GM21528 (cell line): ENCODE measurements around the gene CD4.
A peak's percentile ranks its signal among the peaks of the same experiment; 100 is the strongest.

Experiments
- ATAC-seq: cut with Tn5 transposase; IDR thresholded peaks from one replicate; pipeline ENCODE4 v1.9.1; 2021; ENCODE audit warnings: mild to moderate bottlenecking, moderate library complexity; ENCODE audit not compliant: unreplicated experiment, low FRiP score

CD4 gene

DNA sequence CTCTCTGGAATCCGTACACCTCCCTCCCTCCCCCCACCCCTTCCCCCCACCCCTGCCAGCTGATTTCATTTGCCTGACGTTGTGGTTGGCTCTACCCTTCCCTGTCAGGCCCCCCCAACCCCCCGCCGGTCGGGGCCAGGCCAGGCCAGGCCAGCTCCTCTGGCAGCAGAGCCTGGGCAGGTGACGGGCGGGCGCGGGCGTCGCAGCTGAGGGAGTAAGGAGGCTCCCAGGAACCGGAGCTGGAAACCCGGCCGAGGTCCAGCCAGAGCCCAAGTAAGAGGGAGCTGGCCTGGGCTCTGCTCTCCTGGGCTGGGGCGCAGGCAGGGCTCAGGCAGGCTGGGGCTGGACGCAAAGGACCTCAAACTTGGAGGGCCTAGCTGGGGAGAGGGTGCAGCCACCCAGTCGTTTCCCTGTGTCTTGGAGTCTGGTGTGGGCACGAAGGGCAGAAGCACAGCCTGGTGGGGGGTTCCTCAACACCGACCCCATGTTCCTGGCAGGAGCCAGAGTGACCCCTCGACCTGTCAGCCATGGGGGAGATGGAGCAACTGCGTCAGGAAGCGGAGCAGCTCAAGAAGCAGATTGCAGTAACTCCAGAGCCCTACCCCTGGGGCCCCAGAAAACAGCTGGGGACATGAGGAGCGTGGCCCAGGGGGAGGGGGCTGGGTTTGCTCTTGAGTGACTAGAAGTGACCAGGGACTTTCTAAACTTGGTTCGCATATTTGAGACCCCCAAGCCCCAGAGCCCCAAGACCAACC is 51.6 kb downstream of the CD4 start, which contains the start of gene GNB3:
Gene GNB3, plus strand, starts transcription at position 165 of the 755 bp plus-strand sequence. Its CDS starts 363 bp downstream, at position 528.
- no peak for ATAC-seq

DNA sequence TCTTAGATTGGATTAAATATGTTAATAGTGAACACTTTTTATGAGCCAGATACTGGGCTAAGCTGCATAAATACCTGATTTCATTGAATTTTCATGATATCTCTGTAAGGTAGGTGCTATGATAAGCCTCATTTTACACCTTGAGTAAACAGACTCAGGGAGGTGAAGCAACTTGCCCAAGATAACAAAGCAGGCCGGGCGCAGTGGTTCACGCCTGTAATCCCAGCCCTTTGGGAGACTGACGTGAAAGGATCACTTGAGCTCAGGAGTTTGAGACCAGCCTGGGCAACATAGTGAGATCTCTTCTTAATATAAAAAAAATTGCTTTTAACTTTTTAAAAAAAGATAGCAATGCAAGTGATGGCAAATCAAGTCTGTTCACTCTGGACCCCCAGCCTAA is 52.7 kb downstream of the CD4 start:
- ATAC-seq: no peak

DNA sequence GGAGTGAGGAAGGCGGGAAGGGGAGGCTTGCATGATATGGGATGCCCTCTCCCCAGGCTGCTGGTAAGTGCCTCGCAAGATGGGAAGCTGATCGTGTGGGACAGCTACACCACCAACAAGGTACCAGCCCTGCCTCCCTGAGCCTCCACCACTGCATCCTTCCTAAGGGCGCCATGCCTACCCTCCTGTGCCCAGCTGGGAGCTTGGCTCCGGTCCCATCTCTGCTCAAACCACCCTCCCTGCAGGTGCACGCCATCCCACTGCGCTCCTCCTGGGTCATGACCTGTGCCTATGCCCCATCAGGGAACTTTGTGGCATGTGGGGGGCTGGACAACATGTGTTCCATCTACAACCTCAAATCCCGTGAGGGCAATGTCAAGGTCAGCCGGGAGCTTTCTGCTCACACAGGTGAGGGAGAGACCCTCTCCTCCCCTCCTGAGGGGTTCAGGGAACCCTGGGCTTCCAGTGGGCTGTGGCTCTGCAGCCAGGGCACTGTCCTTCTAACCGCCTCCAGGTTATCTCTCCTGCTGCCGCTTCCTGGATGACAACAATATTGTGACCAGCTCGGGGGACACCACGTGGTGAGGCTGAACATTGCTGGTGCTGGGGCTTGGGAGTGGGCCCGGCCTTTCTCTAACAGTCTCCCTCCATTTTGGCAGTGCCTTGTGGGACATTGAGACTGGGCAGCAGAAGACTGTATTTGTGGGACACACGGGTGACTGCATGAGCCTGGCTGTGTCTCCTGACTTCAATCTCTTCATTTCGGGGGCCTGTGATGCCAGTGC is 54.0 kb downstream of the CD4 start:
- ATAC-seq: no peak

DNA sequence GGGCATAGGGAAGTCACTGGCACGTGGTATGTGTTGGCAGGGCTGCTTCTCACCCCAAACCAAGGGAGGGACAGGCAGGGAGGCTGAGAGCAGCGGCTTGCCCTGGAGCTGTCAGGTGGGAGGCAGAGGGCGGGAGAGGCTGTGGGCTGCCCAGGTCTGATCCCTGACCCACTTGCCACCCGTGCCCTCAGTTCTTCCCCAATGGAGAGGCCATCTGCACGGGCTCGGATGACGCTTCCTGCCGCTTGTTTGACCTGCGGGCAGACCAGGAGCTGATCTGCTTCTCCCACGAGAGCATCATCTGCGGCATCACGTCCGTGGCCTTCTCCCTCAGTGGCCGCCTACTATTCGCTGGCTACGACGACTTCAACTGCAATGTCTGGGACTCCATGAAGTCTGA is 56.1 kb downstream of the CD4 start:
- ATAC-seq: no peak

DNA sequence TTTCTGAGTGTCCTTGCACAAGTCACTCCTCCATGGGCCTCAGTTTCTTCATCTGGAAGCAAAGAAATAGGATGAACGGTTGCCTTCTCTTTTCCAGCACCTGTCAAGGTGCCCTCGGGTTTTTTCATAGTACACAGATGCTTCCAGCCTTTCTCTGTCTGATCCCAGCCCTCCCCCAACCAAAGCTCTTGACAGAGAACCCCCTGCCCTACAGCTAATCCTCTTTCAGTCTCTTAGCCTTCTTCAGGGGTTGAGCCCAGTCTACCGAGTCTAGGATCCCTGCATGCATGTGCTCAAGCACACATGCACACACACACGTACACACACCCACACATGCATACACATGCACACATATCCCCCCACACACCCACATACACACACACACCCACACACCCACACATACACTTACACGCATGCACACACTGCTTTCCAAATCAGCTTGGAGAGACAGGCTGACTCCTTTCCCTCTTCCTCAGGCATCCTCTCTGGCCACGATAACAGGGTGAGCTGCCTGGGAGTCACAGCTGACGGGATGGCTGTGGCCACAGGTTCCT is 57.1 kb downstream of the CD4 start:
- no peak for ATAC-seq

DNA sequence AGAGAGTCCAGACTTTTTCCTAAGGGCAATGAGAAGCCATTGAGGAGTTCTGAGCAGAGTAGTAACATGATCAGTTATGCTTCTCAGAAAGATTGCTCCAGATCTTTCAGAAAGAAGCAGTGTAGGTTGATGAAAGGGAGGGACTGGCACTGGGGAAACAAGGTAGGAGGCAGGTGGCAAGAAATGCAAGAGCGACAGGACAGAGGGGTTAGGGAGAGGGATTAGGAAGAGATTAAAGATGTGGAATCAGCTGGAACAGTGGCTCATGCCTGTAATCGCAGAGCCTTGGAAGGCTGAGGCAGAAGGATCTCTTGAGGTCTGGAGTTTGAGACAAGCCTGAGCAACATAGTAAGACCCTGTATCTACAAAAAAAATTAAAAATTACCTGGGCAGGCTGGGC is 58.3 kb downstream of the CD4 start:
- no peak for ATAC-seq

DNA sequence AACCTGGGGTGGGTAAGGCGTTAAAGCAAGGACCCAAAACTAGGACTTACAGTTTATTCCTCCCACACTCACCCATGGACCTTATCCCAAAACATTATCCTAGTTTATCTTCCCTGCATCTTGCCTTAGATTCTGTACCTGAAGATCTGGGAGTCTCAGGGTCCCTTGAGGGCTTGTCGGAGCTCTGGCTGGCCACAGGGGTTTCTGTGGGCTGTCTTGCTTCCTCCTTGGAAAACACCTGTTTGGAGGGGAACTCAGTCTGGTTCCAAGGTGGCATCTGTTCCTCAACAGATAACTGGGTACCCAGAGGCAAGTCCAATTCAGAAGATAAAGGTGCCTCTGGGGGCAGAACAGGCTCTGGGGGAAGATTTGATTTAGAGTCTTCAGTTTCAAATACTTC is 60.1 kb downstream of the CD4 start:
- ATAC-seq: no peak

DNA sequence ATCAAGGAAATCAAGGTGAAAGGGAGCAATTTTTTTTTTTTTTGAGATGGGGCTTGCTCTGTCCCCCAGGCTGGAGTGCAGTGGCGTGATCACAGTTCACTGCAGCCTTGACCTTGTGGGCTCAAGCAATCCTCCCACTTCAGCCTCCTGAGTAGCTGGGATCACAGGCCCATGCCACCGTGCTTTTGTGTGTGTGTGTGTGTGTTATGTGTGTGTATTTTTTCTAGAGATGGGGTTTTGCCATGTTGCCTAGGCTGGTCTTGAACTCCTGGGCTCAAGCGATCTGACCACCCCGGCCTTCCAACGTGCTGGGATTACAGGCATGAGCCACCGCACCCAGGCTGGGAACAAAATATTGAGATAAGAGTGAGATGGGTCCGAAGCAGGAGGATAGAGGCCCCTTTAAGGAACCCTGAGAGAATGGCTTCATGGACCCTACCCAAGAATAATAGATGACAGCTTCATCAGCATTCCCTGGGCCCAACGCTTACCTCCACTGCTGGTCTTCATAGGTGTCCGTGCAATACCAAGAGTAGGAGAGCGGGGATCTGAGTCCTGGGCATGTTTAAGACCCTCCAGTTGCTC is 60.7 kb downstream of the CD4 start:
- ATAC-seq: no peak

DNA sequence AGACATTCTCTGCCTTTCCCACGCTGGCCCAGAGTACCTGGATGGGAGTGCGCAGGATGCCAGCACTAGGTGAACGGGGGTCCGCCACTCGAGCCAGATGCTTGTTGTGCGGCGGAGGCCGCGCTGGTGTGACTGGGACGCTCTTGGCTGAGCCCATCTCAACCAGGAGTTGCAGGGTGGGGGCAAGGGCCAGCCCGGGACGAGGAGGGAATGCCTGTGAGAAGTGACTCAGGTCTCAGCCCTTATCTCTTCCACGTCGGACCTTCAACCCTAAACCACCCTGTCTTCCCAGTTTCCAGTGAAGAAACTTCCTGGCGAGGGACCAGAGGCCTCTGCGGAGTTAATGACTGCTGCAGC is 61.4 kb downstream of the CD4 start:
- no peak for ATAC-seq

DNA sequence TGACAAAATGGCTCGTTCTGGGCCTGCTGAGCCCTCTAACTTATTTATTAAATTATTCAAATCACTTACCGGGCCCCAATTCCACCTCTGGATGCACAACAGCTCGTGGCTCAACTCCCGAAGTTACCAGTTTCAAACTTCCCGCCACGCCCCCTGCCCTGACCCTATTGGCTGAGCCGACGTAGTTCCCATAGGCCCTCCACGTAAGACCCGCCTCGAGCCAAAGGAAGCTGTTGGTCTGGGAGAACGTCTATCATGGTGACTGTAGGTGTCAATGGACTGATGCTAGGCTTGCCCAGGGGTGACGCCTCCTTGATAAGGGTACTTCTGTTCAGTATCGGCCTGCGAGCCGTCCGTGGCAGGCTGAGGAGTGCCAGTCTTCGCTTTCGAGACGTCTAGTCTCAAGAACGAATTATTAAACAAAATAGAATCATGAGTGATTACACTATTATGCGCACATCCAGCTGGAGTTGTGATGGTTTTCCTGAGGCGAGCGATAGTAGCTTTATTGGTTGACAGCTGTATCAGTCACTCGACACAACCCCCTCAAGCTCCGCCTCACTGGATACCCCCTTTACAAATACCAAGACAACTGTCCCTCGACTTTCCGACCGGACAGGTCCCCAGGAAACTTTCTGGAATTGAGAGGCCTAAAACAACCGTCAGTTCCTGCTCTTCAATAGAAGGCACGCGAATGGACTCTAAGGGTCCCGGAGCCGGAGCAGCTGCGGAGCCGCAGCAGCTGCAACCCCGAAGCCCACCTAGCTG is 62.0 kb downstream of the CD4 start, which contains the start of gene CDCA3:
Gene CDCA3, minus strand, starts transcription at position 134 of the 768 bp plus-strand sequence. CDS start 334 bp downstream, outside the sequence.
- peak; percentile 50 for ATAC-seq

DNA sequence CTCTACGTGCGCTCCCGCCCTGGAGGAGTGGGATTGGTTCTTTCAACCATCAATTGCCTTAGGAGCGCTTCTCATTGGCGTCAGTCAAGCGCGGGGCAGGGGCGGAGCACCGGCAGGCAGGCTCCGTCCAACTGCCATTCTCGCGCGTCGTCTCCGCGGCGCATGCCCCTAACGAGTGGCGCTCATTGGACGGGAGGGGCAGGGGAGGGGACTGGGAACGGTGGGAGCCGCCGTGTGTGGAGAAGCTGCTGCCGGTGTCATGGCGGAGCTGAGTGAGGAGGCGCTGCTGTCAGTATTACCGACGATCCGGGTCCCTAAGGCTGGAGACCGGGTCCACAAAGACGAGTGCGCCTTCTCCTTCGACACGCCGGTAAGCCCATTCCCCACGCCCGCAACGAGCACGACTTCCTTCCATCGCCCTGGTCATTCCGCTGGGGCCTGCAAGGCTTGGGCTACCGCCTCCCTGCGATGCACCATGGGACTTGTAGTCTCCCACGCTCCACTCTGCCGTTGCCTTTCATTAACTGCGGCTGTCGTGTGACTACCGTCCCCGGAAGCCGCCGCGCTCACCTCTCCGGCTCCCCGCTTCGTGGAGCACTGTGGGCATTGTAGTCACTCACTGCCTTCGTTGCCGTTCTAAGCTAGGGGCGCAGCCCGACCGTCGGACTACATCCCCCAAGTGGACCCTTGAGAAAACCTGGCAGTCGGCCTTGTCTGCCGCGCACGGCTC is 62.8 kb downstream of the CD4 start, which contains the start of gene USP5:
Gene USP5, plus strand, starts transcription at position 230 of the 730 bp plus-strand sequence. Its CDS starts 30 bp downstream, at position 260.
- ATAC-seq: peak; percentile 75

DNA sequence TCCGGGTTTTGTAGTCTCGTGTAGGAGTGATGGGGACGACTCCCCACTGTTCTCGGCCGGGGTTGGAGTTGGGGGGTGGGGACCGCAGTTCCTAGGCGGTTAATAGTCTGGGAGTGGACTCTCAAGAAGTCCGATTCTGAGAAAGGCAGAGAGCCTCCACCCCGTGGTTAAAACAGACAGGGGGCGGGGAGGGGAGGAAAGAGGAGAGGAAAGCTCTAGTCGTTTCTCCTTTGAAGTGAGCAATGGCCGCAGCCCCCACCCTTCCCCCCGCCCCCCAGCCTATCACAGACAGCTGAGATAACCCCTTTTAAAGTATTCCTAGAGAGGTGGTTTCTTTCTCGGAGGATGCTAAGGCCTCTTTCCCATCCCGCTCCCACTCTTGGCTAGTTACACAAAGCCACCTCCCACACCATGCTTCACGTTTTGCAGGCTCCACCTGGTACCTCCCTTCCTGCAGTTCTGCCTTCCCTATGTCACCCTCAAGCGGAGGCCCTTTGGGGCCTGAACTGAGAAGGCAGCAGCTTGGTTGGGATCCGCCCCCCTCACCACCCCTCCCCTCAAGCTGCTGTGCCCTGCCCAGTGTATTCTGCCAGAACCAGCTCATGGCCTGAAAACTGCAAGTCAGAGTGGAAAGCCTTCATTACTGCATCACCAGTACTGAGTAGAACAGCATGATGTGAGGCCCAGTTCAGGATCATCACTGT is 63.5 kb downstream of the CD4 start:
- no peak for ATAC-seq

DNA sequence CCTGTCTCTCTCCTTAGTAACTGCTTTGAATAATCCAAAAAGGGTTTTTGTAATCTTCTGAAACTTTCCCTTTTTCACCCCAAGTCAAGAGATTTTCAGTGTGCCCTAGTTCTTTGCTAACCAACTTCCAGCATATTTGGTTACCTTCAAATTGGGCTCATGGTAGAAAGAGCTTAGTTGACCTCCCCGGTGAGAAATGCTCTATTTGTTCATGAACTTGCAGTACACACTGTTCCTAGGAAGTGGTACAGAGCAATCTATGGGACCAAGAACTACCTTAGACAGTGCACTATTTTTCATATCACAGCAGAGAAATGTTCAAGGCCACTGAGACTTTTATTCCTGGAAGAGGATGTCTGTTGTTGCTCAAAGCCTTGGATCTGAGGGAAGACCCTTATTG is 64.3 kb downstream of the CD4 start:
- no peak for ATAC-seq

DNA sequence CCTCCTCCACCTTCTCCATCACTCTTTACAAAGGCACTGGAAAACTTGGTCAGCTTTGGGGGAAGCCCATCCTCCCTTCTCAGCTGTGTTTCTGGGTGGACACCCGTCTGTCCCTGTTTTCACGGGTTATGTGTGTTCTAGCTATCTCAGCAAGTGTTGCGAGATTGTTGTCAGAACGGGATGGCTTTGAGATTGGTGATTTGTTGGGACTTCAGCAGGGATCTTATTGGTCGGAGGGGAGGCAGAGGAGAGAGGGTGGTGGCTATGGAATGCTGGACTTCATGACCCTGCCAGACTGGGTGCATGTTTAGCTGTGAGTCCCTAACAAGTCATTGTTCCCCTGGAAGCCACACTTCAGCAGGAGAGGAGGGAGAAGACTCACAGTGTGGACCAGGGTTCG is 64.7 kb downstream of the CD4 start:
- ATAC-seq: no peak

DNA sequence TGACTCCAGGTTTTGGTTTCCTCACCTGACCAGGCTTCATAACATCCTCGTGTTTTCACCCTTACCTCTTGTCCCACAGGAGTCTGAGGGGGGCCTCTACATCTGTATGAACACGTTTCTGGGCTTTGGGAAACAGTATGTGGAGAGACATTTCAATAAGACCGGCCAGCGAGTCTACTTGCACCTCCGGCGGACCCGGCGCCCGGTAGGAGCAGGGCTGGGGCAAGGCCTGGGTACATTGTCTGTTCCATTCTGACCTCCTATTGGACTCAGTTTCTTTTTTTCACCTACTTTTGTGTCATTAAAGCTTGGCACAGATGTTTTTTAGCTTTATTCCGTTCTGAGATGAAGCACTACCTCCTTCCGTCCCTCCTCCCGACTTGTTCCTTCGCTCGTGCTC is 66.0 kb downstream of the CD4 start:
- ATAC-seq: no peak

DNA sequence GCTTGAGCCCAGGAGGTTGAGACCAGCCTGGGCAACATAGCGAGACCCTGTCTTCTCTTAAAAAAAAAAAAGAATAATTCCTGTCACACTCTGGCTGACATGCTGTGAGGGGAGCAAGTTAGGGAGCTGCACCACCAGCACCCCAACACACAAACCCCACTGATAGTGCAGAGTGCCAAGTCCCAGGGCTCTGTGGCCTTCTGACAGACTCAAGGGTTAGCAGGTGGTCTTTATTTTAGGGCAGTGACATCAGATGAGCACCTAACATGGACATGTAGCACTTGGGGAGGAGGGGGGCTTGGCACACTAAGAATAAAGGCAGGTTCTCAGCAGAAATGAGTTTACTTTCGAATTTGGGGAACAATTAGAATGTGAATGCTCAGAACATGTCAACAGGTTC is 69.5 kb downstream of the CD4 start:
- ATAC-seq: no peak

DNA sequence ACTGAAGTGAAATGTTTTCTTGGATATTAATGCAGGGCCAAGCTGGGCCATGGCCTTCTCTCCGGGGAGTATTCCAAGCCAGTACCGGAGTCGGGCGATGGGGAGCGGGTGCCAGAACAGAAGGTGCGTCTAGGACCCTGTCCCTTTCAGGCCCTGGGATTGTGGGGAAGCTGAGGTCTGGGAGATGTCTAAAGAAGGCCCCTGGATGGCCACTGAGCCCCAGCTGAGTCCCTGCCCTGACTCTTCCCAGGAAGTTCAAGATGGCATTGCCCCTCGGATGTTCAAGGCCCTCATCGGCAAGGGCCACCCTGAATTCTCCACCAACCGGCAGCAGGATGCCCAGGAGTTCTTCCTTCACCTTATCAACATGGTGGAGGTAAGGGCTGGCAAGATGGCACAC is 70.8 kb downstream of the CD4 start:
- ATAC-seq: no peak

DNA sequence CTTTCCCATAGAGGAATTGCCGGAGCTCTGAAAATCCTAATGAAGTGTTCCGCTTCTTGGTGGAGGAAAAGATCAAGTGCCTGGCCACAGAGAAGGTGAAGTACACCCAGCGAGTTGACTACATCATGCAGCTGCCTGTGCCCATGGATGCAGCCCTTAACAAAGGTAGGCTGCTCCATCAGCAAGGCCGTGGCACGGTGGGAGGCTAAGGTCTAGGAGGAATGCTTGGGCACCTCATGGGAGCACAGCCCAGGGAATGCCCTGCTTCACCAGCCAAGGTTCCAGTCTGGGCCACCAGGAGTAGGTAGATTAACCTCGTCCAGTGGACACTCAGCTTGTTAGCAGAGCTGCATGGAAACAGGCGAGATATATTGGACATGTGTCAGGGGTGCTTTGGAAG is 71.6 kb downstream of the CD4 start:
- no peak for ATAC-seq

DNA sequence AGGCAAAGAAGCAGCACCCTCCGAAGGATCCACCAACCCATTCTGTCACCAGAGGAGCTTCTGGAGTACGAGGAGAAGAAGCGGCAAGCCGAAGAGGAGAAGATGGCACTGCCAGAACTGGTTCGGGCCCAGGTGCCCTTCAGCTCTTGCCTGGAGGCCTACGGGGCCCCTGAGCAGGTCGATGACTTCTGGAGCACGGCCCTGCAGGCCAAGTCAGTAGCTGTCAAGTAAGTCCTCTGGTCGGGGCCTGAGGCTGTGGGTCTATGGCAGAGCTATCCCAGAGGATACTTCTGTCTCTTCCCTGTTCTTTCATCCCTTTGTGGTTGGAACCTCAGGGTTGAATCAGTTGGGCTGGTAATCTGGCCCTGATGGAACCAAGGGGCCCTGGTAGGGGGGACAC is 72.1 kb downstream of the CD4 start:
- ATAC-seq: no peak
